Skeletal muscle tissue (tissue), 4 donors: ENCODE data around the gene PPP1R9A. TPM values are rescaled to one million over a fixed set of nuclear protein-coding genes. Genes with fewer than 3 reads are reported as not detected.

Experiments
- H3K27ac ChIP-seq: one replicate; pipeline ENCODE4 v1.7.0; 2013; ENCODE audit warnings: mild to moderate bottlenecking, low read depth, low read length, inconsistent platforms
- H3K27me3 ChIP-seq, 3 donors: one replicate each; pipeline ENCODE4 v1.7.0; 2013; ENCODE audit warnings: low read length in 3 of 3; ENCODE audit not compliant: control insufficient read depth in 3 of 3, insufficient read depth in 3 of 3
- H3K36me3 ChIP-seq, 3 donors: one replicate each; pipeline ENCODE4 v1.7.0; 2013; ENCODE audit warnings: low read length in 3 of 3; ENCODE audit not compliant: control insufficient read depth in 3 of 3, insufficient read depth in 3 of 3
- H3K4me1 ChIP-seq, 3 donors: one replicate each; pipeline ENCODE4 v1.7.0; 2013; ENCODE audit warnings: low read length in 3 of 3, mild to moderate bottlenecking in 3 of 3; ENCODE audit not compliant: control insufficient read depth in 3 of 3, insufficient read depth in 3 of 3
- H3K4me3 ChIP-seq, 3 donors: one replicate each; pipeline ENCODE4 v1.7.0; 2013; ENCODE audit warnings: low read length in 3 of 3
- H3K9ac ChIP-seq, 3 donors: one replicate each; pipeline ENCODE4 v1.7.0; 2013; ENCODE audit warnings: low read length in 3 of 3, mild to moderate bottlenecking in 3 of 3, moderate library complexity in 2 of 3, low read depth in 1 of 3
- H3K9me3 ChIP-seq, 3 donors: one replicate each; pipeline ENCODE4 v1.7.0; 2013; ENCODE audit warnings: low read length in 3 of 3; ENCODE audit not compliant: control insufficient read depth in 3 of 3
- total RNA-seq: library from RNA; depleted of rRNA; stranded (reverse); fragments of >200 nt; gene quantifications from one replicate; pipeline ENCODE4 v1.2.3, GENCODE V29; 2014
- donor health status: Osteomylitis.

The PPP1R9A gene
- total RNA-seq, 1 donor from 2014 or later: 42.3 TPM

DNA sequence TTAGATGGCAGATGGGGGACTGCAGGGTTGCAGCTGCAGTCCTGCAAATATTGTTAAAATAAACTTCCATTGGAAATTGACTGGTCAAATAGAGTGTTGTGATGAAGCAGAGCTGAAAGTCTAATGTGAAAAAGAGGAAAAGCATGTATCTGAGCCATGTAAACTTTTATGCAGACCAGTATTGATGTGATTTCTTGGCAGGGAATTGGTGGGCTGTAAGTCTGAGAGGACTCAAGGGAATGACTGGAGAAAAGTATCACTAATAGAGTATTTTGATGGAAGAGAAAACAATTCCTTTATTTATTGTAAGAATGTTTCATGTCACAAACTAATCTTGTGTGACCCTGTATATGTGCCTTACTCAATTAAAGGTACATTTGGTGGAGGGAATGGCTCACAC lies 155.5 kb downstream of the PPP1R9A start:
- no peaks in the 10 kb centered on the region for H3K36me3 ChIP-seq
- H3K4me1 ChIP-seq: peaks cover 0 to 6% (median 2%) of the 10 kb centered on the region in 3 donors
- H3K27ac ChIP-seq: no peak overlapping the region
- H3K4me3 ChIP-seq: no peak overlapping the region
- no peaks in the 10 kb centered on the region for H3K9me3 ChIP-seq
- no peaks in the 10 kb centered on the region for H3K27me3 ChIP-seq
- no peak overlapping the region for H3K9ac ChIP-seq

DNA sequence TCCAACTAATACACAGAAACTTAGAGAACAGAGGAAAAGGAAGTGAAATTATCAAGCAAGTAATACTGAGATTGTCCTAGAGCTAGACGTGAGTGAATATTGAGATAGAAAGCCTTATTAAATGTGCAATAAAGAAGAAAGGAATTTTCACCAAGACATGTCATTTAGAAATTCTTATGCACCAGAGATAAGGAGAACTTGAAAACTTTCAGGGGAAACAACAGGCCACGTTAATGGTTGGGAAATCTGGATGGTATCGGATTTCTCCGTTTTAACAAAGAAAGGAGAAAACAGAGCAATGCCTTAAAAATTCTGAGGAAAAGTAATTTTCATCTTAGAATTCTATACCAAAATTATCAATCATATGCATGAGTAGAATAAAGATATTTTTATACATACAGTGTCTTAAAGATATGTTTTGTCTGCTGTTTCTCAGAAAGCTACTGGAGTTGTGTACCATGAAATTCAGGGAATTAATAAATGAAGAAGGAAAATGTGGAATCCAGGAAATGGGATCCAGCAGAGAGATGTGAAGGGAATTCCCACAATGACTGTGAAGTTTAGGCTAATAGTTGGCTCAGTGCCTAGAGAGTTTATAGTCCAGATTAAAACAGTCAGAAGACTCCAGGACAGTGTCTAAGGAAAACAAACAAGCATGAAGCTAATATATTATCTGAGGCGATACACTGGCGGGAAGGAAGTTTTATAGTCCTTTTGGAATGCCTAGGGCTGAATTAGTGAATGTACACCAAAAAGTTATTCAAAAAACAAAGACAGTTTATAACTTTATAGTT lies 159.5 kb downstream of the PPP1R9A start:
- Histone ChIP-seq H3K27me3 (no peaks in the 10 kb centered on the region), H3K9me3 (no peaks in the 10 kb centered on the region), H3K36me3 (no peaks in the 10 kb centered on the region), H3K27ac (no peak overlapping the region), H3K9ac (no peak overlapping the region), H3K4me3 (no peak overlapping the region), H3K4me1 (no peaks in the 10 kb centered on the region)

DNA sequence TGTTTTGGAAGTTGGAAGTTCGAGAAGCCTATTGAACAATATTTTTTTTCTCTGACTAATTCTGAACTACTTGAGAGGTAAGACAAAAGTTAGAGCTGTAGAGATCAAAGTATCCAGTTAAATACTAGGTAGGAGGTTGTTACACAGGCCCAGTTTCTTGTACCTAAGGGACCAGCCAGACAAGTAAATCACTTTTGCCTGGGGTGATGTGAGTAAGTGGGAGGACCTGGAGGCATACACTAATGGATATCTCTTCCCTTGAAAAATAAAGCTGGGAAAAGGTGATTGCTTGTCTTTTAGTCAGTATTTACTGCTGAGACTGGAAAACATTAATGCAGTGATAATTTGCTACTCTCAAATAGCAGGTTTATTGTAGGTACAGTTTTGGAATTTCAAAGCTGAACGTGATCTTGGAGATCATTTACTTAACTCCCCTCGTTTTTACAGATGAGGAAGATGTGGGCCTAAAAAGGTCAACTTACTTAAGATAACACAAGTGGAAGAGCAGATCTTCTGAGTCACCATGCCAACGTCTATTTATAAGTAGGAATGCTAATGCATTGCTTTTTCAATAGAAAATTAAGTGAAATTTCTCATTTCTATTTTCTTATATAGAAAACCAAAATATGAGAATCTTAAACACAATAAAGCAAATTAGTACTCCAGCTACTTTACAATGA lies 181.3 kb downstream of the PPP1R9A start:
- H3K4me1 ChIP-seq: peaks cover 0 to 8% (median 4%) of the 10 kb centered on the region in 3 donors
- H3K9ac ChIP-seq: no peak overlapping the region
- no peak overlapping the region for H3K27ac ChIP-seq
- no peaks in the 10 kb centered on the region for H3K36me3 ChIP-seq
- H3K9me3 ChIP-seq: no peaks in the 10 kb centered on the region
- no peaks in the 10 kb centered on the region for H3K27me3 ChIP-seq
- H3K4me3 ChIP-seq: no peak overlapping the region

DNA sequence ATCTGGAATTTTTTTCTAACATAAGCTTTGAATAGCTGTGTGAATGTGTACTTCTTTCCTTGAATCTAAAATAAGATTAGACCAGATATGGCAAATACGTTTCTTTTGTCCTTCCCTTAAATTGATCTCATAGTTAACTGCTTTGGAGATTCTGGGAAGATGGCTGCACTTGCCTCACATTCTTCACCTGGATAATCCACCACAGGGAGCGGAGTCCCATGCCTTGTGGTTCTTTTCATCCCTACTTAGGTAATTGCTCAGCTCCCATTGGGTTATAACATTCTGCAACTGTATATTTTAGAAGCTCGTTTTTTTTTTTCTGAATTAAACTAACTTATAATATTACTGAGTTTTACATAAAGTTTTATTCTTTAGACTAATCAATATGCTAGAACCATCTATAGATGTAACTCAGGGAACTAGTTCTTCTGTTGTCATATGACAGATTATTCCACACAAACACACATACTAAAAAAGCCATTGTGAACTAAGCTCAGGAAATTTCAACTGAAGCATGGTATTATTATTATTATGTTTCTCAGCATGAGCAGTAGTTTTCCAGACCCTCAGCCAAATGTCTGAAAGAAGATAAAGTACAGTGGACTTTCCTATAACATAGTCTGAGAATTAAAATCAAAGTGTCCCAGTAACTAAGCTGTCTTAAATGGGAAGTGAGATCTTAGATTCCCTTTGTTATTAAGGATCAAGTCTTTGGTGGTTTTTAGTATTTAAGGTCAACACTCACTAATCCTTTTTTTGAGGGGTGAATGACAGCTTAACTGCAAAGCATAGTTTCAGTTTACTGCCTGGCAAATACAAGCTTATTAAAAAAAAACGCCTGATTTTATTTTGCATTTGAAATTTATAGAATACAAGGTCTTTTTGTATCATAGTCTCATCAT lies 182.3 kb downstream of the PPP1R9A start:
- H3K27me3 ChIP-seq: no peaks in the 10 kb centered on the region
- H3K9me3 ChIP-seq: no peaks in the 10 kb centered on the region
- H3K4me1 ChIP-seq: peaks cover 0 to 8% (median 4%) of the 10 kb centered on the region in 3 donors
- no peaks in the 10 kb centered on the region for H3K36me3 ChIP-seq
- H3K4me3 ChIP-seq: no peak overlapping the region
- no peak overlapping the region for H3K27ac ChIP-seq
- no peak overlapping the region for H3K9ac ChIP-seq

DNA sequence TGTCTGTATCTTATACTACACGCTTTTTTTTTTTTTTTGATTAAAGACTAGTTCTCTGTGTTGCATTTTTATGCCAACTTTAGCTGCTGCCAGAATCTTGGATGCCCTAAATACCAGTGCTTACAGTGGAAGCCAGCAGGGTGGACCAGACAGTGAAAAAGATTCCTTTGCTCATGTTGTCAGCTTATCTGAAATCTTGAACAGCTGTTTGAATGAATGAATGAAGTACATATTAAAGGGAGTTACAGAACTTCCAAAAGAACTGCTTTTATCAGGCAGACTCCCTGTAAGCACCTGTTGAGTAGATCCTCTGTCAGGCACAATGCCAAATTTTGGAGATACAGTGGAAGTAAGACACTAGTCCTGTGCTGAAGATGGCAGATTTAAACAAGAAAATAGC lies 184.9 kb downstream of the PPP1R9A start:
- no peaks in the 10 kb centered on the region for H3K27me3 ChIP-seq

DNA sequence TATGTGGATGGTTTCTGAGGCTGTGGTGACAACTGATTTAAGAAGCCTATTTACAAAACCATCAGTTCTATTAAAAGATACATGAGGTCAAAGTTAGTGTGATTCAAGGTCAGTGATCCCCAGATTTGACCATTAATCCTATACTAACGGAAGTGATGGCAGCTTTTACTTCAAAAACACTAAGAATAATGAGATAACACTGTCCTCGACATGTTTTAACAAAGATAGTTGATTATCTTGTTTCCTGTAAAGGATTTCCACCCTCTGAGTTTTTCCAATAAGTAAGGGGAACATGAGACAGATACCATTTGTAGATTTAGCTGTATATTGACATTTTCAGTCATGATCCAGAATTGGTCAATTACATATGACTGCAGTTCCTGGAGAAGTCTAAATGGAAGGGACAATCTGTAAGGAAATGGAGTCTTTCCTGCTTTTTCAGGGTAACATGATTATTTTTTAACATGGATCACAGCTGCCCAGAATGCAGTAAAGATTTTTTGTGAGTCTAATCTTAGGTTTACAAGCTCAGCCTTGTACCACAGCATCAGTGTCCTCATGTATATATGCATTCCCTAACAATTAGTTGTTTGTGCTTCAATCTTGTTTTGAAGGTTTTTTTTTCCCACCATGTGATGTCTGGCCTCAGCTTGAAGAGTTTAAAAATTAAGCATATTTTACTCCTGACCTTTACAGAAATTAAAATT lies 188.0 kb downstream of the PPP1R9A start:
- H3K4me1 ChIP-seq: peaks cover 0 to 4% (median 4%) of the 10 kb centered on the region in 3 donors
- H3K36me3 ChIP-seq: no peaks in the 10 kb centered on the region
- H3K4me3 ChIP-seq: no peak overlapping the region
- H3K9ac ChIP-seq: no peak overlapping the region
- no peaks in the 10 kb centered on the region for H3K27me3 ChIP-seq
- no peak overlapping the region for H3K27ac ChIP-seq
- no peaks in the 10 kb centered on the region for H3K9me3 ChIP-seq

More for the DNA sequence above, 184.9 kb downstream of the PPP1R9A start:
- Histone ChIP-seq H3K9ac (no peak overlapping the region), H3K4me1 (peaks cover 0 to 8% (median 4%) of the 10 kb centered on the region in 3 donors), H3K36me3 (no peaks in the 10 kb centered on the region), H3K4me3 (no peak overlapping the region), H3K9me3 (no peaks in the 10 kb centered on the region), H3K27ac (no peak overlapping the region)

DNA sequence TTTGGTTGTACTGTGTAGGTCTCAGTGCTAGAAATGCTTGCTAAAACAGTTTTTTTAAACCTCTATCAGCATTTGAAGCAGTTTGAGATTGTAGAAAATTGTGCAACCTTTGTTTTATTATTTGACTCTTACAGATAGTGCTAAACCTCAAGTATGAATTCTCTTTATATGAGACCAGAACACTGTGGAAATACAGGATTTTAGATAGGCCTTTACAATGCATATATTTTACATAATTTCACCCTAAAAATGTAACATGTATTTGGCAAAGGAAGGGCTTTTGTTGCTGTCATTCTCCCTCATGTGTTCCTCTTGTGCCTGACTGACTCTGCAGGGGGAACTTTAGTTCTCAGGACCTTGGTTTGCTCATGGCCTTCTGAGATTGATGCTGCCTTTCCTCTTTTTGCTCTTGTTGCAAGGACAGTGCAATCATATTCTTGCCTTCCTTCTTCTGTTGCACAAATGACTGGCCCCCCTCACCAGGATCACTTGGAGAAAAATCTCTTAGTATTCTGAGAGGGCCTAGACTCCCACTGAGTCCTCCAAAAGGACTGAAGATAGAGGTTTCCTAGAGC lies 188.7 kb downstream of the PPP1R9A start:
- Histone ChIP-seq H3K9ac (no peak overlapping the region), H3K4me1 (peaks cover 0 to 4% (median 4%) of the 10 kb centered on the region in 3 donors), H3K27me3 (no peaks in the 10 kb centered on the region), H3K27ac (no peak overlapping the region), H3K36me3 (no peaks in the 10 kb centered on the region), H3K9me3 (no peaks in the 10 kb centered on the region), H3K4me3 (no peak overlapping the region)

DNA sequence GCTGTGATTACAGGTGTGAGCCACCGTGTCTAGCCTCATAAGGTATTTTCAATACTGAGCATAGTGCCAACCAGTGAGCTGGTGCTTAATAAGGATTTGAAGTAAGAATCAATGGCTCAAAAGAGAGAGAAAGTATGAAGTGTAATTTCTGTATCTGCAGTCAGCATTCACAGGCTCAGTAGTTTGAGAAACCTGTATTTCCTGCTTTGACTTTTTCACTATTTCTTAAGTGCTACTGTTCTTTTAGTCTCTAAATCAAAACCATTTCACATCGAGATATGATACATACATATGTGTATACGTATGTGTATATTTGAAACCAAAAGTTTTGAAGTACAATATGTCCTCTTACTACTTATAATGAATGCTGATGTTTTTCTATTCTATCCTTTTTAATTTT lies 189.9 kb downstream of the PPP1R9A start:
- Histone ChIP-seq H3K9me3 (no peaks in the 10 kb centered on the region), H3K27ac (no peak overlapping the region), H3K4me3 (no peak overlapping the region), H3K27me3 (no peaks in the 10 kb centered on the region), H3K36me3 (no peaks in the 10 kb centered on the region), H3K4me1 (peaks cover 0 to 3% (median 0%) of the 10 kb centered on the region in 3 donors), H3K9ac (no peak overlapping the region)

DNA sequence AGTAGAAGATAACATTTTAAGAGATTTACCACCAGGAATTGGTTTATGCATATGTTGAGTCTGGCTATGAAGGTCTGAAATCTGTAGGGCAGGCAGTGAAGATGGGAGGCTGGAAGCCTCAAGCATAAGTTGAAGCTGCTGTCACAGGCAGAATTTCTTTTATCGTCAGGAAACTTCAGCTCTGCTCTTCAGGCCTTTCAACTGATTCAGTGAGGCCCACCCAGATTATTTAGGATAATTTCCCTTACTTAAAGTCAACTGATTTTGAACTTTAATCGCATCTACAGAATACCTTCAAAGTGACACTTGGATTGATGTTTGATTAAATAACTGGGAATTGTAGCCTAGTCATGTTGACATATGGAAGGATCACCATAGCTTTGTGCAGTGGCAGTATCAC lies 190.5 kb downstream of the PPP1R9A start:
- Histone ChIP-seq H3K9me3 (no peaks in the 10 kb centered on the region), H3K27ac (no peak overlapping the region), H3K4me1 (no peaks in the 10 kb centered on the region), H3K36me3 (no peaks in the 10 kb centered on the region), H3K4me3 (no peak overlapping the region), H3K27me3 (no peaks in the 10 kb centered on the region), H3K9ac (no peak overlapping the region)
